Stimulated activated naive CD8-positive, alpha-beta T cell treated with anti-CD3 and anti-CD28 coated beads, Interleukin-15, Interleukin-2, amounts not matched to agents 100 ng/mL and 50 ng/mL, for 24 hours (primary cell): ENCODE results near the gene AHCYL1.

ENCODE experiments used
- H3K27ac Mint-ChIP-seq: one replicate; pipeline ENCODE4 v1.8.0; 2021; ENCODE audit warnings: mild to moderate bottlenecking, mixed read lengths
- H3K27me3 Mint-ChIP-seq: one replicate; pipeline ENCODE4 v1.8.0; 2021; ENCODE audit warnings: mixed read lengths
- H3K36me3 Mint-ChIP-seq: one replicate; pipeline ENCODE4 v1.8.0; 2021; ENCODE audit warnings: low read depth, mixed read lengths
- H3K4me1 Mint-ChIP-seq: one replicate; pipeline ENCODE4 v1.8.0; 2021; ENCODE audit warnings: low read depth, mixed read lengths
- H3K4me3 Mint-ChIP-seq: one replicate; pipeline ENCODE4 v1.8.0; 2021; ENCODE audit warnings: mild to moderate bottlenecking, mixed read lengths
- H3K9me3 Mint-ChIP-seq: one replicate; pipeline ENCODE4 v1.8.0; 2021; ENCODE audit warnings: mixed read lengths

The AHCYL1 gene

GRCh38 chr1:110002695-110003094 is 18.1 kb downstream of the AHCYL1 start:
- peaks cover 19% of the 10 kb centered on the region for H3K36me3 Mint-ChIP-seq
- no peak overlapping the region for H3K4me3 Mint-ChIP-seq
- no peak overlapping the region for H3K27ac Mint-ChIP-seq
- H3K27me3 Mint-ChIP-seq: no peaks in the 10 kb centered on the region
- no peaks in the 10 kb centered on the region for H3K9me3 Mint-ChIP-seq
- H3K4me1 Mint-ChIP-seq: peaks cover 25% of the 10 kb centered on the region

DNA sequence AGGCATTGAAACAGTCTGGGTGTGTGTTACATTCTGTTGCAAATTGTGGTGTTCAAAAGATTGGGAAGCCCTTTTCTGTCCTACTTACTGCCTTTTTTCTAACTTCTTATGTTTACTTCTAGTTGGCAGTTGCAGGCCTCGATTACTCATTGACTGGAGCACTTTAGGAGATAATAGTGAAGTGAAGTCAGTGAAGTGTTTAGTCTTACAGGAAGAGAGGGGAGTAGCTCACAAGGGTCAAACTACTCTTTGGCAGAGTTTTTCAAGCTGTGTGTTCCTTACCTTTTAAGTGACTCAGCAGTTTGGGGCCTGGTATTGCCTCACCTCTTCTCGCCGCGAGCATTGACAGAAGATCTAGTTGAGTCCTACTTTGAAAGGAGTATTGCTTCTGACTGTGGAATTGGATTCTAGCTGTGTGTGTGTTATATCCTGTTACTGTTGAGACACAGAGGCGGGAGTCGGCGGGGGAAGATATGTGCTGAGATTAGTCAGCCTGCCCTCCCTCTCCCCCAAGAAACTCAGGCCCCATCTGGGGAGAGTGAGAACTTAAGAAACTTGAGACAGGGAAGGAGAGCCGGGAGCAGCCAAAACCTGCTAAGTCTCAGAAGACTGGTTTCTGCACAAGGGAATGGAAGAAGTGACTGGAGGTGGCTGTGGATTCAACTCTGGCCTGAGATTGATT is 19.3 kb downstream of the AHCYL1 start:
- Mint-ChIP-seq H3K4me3 (peak overlapping the region; percentile 6), H3K9me3 (no peaks in the 10 kb centered on the region), H3K36me3 (peaks cover 19% of the 10 kb centered on the region), H3K27ac (peak overlapping the region; percentile 85), H3K4me1 (peaks cover 25% of the 10 kb centered on the region), H3K27me3 (no peaks in the 10 kb centered on the region)

DNA sequence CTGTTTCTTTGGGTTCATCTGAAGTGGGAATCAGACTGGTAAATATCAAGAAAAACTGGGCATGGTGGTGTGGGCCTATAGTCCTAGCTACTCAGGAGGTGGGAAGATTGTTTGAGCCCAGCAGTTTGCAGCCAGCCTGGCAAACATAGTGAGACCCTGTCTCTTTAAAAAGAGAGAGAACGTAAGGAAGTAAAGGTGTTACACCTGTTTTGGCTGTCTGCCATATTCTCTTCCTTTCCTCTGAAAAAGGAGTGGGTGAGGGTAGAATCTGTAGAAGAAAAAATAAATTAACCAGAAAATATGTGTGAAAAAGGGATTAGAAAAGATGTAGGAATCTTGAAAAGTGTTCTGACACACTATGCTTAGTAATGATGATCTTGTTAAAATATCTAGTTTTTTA is 20.0 kb downstream of the AHCYL1 start:
- H3K27ac Mint-ChIP-seq: peak overlapping the region; percentile 85
- H3K9me3 Mint-ChIP-seq: no peaks in the 10 kb centered on the region
- H3K27me3 Mint-ChIP-seq: no peaks in the 10 kb centered on the region
- peaks cover 26% of the 10 kb centered on the region for H3K36me3 Mint-ChIP-seq
- peak overlapping the region; percentile 6 for H3K4me3 Mint-ChIP-seq
- peaks cover 25% of the 10 kb centered on the region for H3K4me1 Mint-ChIP-seq

- H3K9me3 Mint-ChIP-seq: no peaks in the 10 kb centered on the region
- H3K27ac Mint-ChIP-seq: no peak overlapping the region
- H3K4me3 Mint-ChIP-seq: no peak overlapping the region
- no peaks in the 10 kb centered on the region for H3K27me3 Mint-ChIP-seq
- peaks cover 25% of the 10 kb centered on the region for H3K4me1 Mint-ChIP-seq
- H3K36me3 Mint-ChIP-seq: peaks cover 39% of the 10 kb centered on the region
Measured at GRCh38 chr1:110005971-110006370, 21.4 kb downstream of the AHCYL1 start.

- Mint-ChIP-seq H3K4me3 (no peak overlapping the region), H3K4me1 (peaks cover 27% of the 10 kb centered on the region), H3K9me3 (no peaks in the 10 kb centered on the region), H3K27me3 (no peaks in the 10 kb centered on the region), H3K27ac (no peak overlapping the region), H3K36me3 (peaks cover 42% of the 10 kb centered on the region)
Measured at GRCh38 chr1:110006516-110006915, 22.0 kb downstream of the AHCYL1 start.

- Mint-ChIP-seq H3K36me3 (peaks cover 47% of the 10 kb centered on the region), H3K4me3 (no peak overlapping the region)
Measured at GRCh38 chr1:110007046-110007830, 22.7 kb downstream of the AHCYL1 start.

GRCh38 chr1:110008971-110009565 is 24.5 kb downstream of the AHCYL1 start:
- H3K27ac Mint-ChIP-seq: no peak overlapping the region
- H3K27me3 Mint-ChIP-seq: no peaks in the 10 kb centered on the region
- H3K4me1 Mint-ChIP-seq: peaks cover 14% of the 10 kb centered on the region
- H3K4me3 Mint-ChIP-seq: no peak overlapping the region
- H3K9me3 Mint-ChIP-seq: no peaks in the 10 kb centered on the region
- peaks cover 50% of the 10 kb centered on the region for H3K36me3 Mint-ChIP-seq

More at GRCh38 chr1:110007046-110007830, 22.7 kb downstream of the AHCYL1 start:
- no peaks in the 10 kb centered on the region for H3K27me3 Mint-ChIP-seq
- no peak overlapping the region for H3K27ac Mint-ChIP-seq
- H3K9me3 Mint-ChIP-seq: no peaks in the 10 kb centered on the region
- peaks cover 30% of the 10 kb centered on the region for H3K4me1 Mint-ChIP-seq

- H3K36me3 Mint-ChIP-seq: peaks cover 59% of the 10 kb centered on the region
- no peak overlapping the region for H3K4me3 Mint-ChIP-seq
- peak overlapping the region; percentile 46 for H3K27ac Mint-ChIP-seq
- H3K9me3 Mint-ChIP-seq: no peaks in the 10 kb centered on the region
- H3K27me3 Mint-ChIP-seq: no peaks in the 10 kb centered on the region
- H3K4me1 Mint-ChIP-seq: peaks cover 7% of the 10 kb centered on the region
Measured at GRCh38 chr1:110011527-110012041, 27.0 kb downstream of the AHCYL1 start.

- no peaks in the 10 kb centered on the region for H3K9me3 Mint-ChIP-seq
- peak overlapping the region; percentile 71 for H3K27ac Mint-ChIP-seq
- peaks cover 7% of the 10 kb centered on the region for H3K4me1 Mint-ChIP-seq
Measured at GRCh38 chr1:110012100-110012780, 27.7 kb downstream of the AHCYL1 start.

GRCh38 chr1:110017792-110018191 is 33.2 kb downstream of the AHCYL1 start:
- H3K36me3 Mint-ChIP-seq: peaks cover 81% of the 10 kb centered on the region
- no peak overlapping the region for H3K4me3 Mint-ChIP-seq
- no peak overlapping the region for H3K27ac Mint-ChIP-seq
- H3K4me1 Mint-ChIP-seq: no peaks in the 10 kb centered on the region
- no peaks in the 10 kb centered on the region for H3K27me3 Mint-ChIP-seq
- no peaks in the 10 kb centered on the region for H3K9me3 Mint-ChIP-seq

More at GRCh38 chr1:110012100-110012780, 27.7 kb downstream of the AHCYL1 start:
- Mint-ChIP-seq H3K36me3 (peaks cover 65% of the 10 kb centered on the region), H3K27me3 (no peaks in the 10 kb centered on the region), H3K4me3 (no peak overlapping the region)

- Mint-ChIP-seq H3K27me3 (no peaks in the 10 kb centered on the region), H3K27ac (no peak overlapping the region), H3K9me3 (no peaks in the 10 kb centered on the region), H3K4me3 (no peak overlapping the region), H3K36me3 (peaks cover 83% of the 10 kb centered on the region), H3K4me1 (no peaks in the 10 kb centered on the region)
Measured at GRCh38 chr1:110018396-110018795, 33.8 kb downstream of the AHCYL1 start.

DNA sequence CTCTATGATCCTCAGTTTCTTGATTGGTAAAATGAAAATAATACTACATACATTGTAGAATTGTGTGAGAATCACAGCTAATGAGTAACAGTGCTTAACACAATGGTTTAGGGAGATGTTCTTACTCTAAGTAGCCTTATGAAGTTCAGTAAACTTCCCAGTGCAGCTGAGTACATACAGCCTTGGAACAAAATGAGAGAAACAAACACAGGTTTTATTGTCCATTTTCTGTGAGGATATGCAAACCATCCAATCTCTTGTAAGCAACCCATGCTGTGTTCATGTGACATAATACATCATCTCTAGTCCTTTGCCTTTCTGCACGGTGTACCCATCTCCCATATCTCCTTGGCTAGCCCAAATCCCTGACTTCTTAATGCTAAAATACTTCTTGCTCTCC is 35.2 kb downstream of the AHCYL1 start:
- H3K36me3 Mint-ChIP-seq: peaks cover 86% of the 10 kb centered on the region

GRCh38 chr1:110021285-110021684 is 36.7 kb downstream of the AHCYL1 start:
- Mint-ChIP-seq H3K4me3 (no peak overlapping the region), H3K27me3 (no peaks in the 10 kb centered on the region), H3K9me3 (no peaks in the 10 kb centered on the region), H3K36me3 (peaks cover 79% of the 10 kb centered on the region), H3K4me1 (no peaks in the 10 kb centered on the region), H3K27ac (no peak overlapping the region)

More for the DNA sequence above, 35.2 kb downstream of the AHCYL1 start:
- H3K27ac Mint-ChIP-seq: no peak overlapping the region
- H3K4me1 Mint-ChIP-seq: no peaks in the 10 kb centered on the region
- H3K27me3 Mint-ChIP-seq: no peaks in the 10 kb centered on the region
- H3K9me3 Mint-ChIP-seq: no peaks in the 10 kb centered on the region
- H3K4me3 Mint-ChIP-seq: no peak overlapping the region

DNA sequence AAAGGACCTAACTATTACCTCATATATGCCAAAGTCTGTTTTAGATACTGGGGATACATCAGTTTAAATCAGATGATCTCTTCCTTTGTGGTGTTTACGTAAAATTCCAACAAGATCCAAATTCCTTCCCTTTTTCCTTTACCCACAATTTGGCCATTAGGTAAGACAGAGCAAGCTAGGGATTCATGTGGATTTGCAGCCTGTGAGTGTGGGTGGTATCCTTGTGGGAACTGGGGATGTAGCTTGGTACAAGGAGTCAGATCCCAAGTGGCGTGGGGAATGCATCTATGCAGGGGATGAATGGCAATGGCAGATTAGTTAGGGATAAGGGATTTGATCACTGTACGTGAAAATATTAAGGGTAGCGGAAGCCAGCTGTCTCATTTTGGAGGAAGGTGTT is 40.0 kb downstream of the AHCYL1 start:
- no peaks in the 10 kb centered on the region for H3K27me3 Mint-ChIP-seq
- H3K9me3 Mint-ChIP-seq: no peaks in the 10 kb centered on the region
- no peak overlapping the region for H3K4me3 Mint-ChIP-seq
- H3K27ac Mint-ChIP-seq: no peak overlapping the region
- H3K36me3 Mint-ChIP-seq: peaks cover 46% of the 10 kb centered on the region
- H3K4me1 Mint-ChIP-seq: no peaks in the 10 kb centered on the region
